Activated naive CD8-positive, alpha-beta T cell (primary cell): Measurements from ENCODE around the gene MAP2K7.
A peak's percentile ranks its signal among the peaks of the same experiment; 100 is the strongest.
"Not testable (repeated sequence)": the region's sequence is repeated elsewhere in the genome, so short reads cannot be mapped to it uniquely, and the experiment has no call there.

ENCODE experiments used
- H3K27ac Mint-ChIP-seq: one replicate; pipeline ENCODE4 v1.8.0; 2021; ENCODE audit warnings: mixed read lengths
- H3K27me3 Mint-ChIP-seq: one replicate; pipeline ENCODE4 v1.8.0; 2021; ENCODE audit warnings: mixed read lengths
- H3K36me3 Mint-ChIP-seq: one replicate; pipeline ENCODE4 v1.8.0; 2021; ENCODE audit warnings: mixed read lengths
- H3K4me1 Mint-ChIP-seq: one replicate; pipeline ENCODE4 v1.8.0; 2021; ENCODE audit warnings: low read depth, mixed read lengths
- H3K4me3 Mint-ChIP-seq: one replicate; pipeline ENCODE4 v1.8.0; 2021; ENCODE audit warnings: mild to moderate bottlenecking, mixed read lengths
- H3K9me3 Mint-ChIP-seq: one replicate; pipeline ENCODE4 v1.8.0; 2021; ENCODE audit warnings: low read depth, mixed read lengths

The MAP2K7 gene

GRCh38 chr19:7959211-7959610 is 55.5 kb downstream of the MAP2K7 start:
- no peak overlapping the region for H3K27ac Mint-ChIP-seq
- no peaks in the 10 kb centered on the region for H3K9me3 Mint-ChIP-seq
- no peak overlapping the region for H3K4me3 Mint-ChIP-seq
- H3K4me1 Mint-ChIP-seq, result no peaks in the 10 kb centered on the region
- no peaks in the 10 kb centered on the region for H3K36me3 Mint-ChIP-seq
- no peaks in the 10 kb centered on the region for H3K27me3 Mint-ChIP-seq

- not testable (repeated sequence) for H3K36me3 Mint-ChIP-seq, H3K4me1 Mint-ChIP-seq, H3K9me3 Mint-ChIP-seq, H3K27ac Mint-ChIP-seq, H3K4me3 Mint-ChIP-seq, H3K27me3 Mint-ChIP-seq
These were observed 57.4 kb downstream of the MAP2K7 start for GRCh38 chr19:7961082-7961481.

- Mint-ChIP-seq H3K27me3 (no peaks in the 10 kb centered on the region), H3K27ac (peak overlapping the region; percentile 54), H3K4me1 (no peaks in the 10 kb centered on the region), H3K36me3 (no peaks in the 10 kb centered on the region), H3K9me3 (no peaks in the 10 kb centered on the region), H3K4me3 (no peak overlapping the region)
These were observed 58.4 kb downstream of the MAP2K7 start for GRCh38 chr19:7961920-7962626.

GRCh38 chr19:7962644-7963268 is 59.1 kb downstream of the MAP2K7 start:
- Mint-ChIP-seq H3K36me3 (no peaks in the 10 kb centered on the region), H3K4me3 (no peak overlapping the region), H3K27me3 (no peaks in the 10 kb centered on the region), H3K9me3 (no peaks in the 10 kb centered on the region), H3K4me1 (no peaks in the 10 kb centered on the region), H3K27ac (no peak overlapping the region)

GRCh38 chr19:7963566-7963965 is 59.9 kb downstream of the MAP2K7 start:
- no peaks in the 10 kb centered on the region for H3K9me3 Mint-ChIP-seq
- H3K4me3 Mint-ChIP-seq, result no peak overlapping the region
- H3K36me3 Mint-ChIP-seq, result no peaks in the 10 kb centered on the region
- no peak overlapping the region for H3K27ac Mint-ChIP-seq
- no peaks in the 10 kb centered on the region for H3K27me3 Mint-ChIP-seq
- no peaks in the 10 kb centered on the region for H3K4me1 Mint-ChIP-seq
